Kasumi-1 (cell line): ENCODE data around the gene BCL2.
A peak's percentile ranks its signal among the peaks of the same experiment; 100 is the strongest.
"Not testable (repeated sequence)": the region's sequence is repeated elsewhere in the genome, so short reads cannot be mapped to it uniquely, and the experiment has no call there.

Source experiments
- DNase-seq, 2 experiments: peaks; one replicate each; lab custom pipeline; 2025; lab: John Stamatoyannopoulos, UW

Gene BCL2

DNA sequence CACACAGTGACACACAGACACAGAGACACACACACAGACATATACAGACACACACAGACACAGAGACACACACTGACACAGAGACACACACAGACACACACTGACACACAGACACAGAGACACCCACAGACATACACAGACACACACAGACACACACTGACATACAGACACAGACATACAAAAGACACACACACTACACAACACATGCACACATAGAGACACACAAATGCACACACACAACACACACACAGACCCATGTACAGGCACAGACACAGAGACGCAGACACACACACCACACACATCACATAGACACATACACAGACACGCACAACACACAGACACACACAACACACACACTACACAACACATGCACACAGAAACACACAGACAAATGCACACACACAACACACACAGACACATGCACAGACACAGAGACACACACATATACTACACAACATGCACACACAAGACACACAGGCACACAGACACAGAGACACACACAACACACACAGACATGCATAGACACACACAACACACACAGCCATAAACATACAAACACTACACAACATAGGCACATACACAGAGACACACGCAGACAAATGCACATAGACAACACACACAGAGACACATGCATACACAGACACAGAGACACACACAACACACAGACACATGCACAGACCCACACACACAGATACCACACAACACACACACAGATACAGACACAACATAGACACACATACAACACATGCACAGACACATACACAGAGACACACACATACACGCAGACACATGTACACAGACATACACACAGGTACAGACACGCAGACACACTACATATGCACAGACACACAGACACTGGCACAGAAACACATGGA, 120.5 kb downstream of the BCL2 start:
- no peak for DNase-seq

DNA sequence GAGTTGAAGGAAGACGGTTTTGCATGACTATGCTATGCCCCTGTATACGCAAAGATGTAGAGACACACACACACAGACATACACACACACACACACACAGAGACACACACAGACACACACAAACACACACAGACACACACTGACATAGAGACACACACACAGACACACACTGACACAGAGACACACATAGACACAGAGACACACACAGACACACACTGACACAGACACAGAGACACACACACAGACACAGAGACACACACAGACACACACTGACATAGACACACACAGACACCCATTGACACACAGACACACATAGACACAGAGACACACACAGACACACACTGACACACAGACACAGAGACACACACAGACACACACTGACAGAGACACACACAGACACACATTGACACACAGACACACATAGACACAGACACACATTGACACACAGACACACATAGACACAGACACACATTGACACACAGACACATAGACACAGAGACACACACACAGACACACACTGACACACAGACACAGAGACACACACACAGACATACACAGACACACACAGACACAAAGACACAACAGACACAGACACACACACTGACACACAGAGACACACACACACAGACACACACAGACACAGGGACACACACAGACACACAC, 121.3 kb downstream of the BCL2 start:
- no peak for DNase-seq

DNA sequence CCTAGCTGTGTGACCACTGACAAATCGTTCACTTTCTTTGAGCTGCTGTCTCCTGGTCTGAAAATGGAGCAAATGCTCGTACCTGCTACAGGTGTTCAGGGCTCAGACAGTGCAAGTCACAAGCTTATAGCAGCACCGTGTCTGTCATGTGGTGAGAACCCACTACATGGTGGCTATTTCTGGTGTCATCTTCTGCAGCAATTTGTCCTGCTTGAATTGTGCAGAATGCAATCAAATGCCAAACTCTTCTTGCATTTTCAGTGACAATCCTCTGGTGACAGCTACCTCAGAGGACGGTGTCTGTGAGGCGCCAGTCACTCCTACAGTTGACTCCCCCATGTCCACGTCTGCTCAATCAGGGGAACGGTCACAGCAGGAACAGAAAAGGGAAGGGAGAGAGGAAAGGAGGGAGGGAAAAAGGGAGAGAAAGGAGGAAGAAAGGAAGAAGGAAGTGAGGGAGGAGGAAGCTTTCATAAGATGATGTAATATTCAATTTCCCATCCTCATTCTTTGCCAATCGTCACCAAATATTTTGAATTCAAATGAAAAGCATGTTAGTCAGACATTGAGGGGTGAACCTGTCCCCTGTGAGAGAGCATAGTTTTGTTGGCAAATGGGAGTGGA, 122.2 kb downstream of the BCL2 start:
- peak in 1 of 2 experiments; percentile 17 for DNase-seq

DNA sequence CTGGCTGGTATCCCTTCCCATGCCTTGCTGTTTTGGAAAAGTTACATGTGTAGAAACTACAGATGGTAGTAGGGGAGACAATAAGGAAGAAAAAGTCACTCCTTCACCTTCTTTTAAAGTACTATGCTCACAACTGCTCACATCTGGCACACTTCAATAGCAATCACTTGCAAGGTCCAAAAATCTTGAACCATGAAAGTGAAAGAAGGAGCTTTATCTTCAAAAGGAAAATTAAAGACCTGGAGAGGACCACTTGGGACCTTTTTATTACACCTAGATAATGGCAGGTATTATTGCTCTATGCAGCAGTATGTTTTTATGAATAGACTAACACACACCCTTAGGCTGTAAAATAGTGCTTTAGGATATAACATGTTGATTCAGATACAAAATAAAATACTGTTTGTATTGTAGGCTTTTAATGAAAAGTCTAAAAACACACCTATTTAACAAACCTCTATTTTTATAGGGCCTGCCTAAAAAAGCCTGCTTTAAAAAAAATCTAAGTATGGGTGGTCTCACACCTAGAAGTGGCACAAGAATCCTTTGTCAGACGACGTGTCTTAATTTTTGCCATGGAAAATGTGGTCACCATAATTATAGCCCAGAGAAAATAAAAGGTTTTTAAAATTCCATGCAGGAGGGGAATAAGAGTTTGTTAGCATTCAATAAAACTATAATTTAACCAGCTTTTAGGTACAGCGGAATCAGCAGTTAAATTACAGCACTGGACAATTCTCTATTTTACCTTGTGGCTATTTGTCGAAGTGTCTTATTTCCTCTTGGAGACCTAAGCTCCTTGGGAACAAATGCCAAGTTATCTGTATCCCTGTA, 124.0 kb downstream of the BCL2 start:
- DNase-seq, result no peak

DNA sequence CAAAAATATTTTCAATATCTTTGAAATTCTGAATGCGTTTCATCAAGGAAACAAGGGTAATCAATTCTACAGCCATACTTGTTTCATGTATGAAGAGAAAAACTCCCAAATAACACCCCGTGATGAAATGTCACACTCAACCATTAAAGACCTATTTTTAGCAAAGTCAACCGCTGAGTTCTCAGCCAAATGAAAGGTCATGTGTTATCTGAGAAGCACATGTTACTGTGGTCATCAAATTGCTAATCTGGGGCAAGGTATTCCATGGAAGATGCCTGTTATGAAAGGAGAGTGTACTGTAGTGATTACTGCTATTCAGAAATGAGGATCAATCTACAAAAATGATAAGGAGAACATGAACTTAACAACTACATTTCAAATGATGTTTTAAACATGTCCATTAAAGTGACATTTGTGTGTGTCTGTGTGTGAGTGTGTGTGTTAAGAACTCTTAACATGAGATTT, 126.7 kb downstream of the BCL2 start:
- DNase-seq, result peak in 1 of 2 experiments; percentile 27

DNA sequence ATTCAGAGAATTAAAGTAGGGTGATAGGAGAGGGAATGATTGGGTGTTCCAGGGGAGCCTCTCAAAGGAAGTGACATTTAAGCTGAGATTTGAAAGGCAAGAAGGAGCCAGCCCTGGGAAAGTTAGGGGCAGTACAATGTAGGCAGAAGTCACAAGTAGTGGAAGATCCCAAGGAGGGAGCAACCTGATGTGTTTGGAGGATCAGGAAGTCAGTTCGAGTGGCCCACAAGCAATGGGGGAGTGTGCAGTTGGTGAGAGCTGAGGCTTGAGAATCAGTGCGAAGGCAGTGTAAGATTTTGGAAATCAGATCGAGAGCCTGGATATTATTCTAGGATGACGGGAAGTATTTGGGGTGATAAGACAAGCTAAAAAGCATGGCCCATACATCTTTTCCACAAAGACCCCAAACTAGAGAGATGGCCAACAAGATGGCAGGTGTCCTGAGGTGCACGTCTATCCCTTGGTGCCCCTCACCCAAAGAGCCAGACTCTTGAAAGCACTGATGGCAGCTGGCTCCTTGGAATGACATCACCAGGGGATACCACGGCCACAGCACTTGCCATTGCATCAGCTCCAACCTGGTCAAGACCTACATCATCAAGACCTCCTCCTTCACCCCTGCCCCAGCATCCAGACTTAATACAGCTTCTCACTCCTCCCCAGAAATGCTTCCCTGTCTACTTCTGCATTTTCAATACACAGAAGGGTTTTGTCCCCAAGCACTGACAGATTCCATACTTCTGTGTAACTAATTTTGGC, 127.3 kb downstream of the BCL2 start:
- peak; percentile 32 to 47 for DNase-seq

DNA sequence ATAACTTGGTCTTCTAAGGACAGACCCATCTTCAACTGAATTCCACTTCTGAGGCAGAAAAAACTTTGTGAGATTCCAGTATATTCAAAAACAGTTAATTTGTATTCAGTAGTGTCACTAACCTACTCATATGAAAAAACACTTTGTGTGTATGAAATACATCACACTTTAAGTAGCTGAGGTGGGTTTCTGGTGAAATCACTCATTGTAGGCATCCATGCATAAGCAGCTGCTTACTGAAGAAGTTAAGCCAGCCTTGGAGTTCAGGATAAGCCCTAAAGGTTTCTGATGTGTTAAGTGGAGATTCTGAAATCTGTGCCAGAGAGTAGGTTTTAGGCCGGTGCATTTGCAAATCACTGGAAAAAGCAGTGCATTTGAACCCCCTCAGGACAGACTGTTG, 128.2 kb downstream of the BCL2 start:
- DNase-seq, result no peak

DNA sequence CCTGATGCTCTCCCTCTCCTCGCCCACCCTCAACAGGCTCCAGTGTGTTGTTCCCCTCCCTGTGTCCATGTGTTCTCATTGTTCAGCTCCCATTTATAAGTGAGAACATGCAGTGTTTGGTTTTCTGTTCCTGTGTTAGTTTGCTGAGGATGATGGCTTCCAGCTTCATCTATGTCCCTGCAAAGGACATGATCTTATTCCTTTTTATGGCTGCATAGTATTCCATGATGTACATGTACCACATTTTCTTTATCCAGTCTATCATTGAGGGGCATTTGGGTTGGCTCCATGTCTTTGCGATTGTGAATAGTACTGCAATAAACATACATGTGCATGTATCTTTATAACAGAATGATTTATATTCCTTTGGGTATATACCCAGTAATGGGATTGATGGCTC, 128.7 kb downstream of the BCL2 start:
- DNase-seq, result not testable (repeated sequence)

DNA sequence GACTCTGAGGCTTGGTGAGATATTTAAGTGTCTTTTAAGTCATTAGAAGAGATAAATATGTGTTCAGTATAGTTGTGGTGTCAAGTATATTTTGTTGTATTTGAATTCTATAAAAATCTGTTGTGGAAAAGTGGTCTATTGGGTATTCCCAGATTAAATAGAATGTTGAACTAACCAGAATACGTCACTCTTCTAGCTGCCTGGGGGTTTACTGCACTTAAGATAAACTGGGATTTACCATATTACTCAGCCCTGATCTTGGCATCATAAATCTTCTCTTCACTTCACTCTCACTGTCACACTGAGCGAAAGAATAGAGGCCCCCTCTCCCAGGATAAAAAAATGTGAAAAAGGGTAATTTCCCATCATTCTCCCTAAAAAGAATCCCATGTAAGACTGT, 129.8 kb downstream of the BCL2 start:
- no peak for DNase-seq

DNA sequence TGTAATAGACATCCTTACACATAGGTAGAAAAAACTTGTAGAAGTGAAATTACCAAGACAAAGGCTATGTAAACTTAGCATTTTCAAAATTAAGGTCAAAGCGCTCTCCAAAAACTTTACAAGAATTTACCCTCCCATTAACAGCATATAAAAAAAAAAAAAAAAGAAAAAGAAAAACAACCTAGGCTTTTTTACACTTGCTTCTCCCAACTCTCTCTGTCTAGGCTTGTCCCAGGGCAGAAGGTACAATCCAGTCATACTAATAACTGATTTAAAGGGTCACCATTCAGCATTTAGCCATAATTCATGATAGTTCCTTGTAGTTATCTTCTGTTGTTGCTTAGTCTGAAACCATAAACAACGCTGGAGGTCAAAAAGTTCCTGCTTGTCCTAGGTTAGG, 130.5 kb downstream of the BCL2 start:
- DNase-seq, result no peak

DNA sequence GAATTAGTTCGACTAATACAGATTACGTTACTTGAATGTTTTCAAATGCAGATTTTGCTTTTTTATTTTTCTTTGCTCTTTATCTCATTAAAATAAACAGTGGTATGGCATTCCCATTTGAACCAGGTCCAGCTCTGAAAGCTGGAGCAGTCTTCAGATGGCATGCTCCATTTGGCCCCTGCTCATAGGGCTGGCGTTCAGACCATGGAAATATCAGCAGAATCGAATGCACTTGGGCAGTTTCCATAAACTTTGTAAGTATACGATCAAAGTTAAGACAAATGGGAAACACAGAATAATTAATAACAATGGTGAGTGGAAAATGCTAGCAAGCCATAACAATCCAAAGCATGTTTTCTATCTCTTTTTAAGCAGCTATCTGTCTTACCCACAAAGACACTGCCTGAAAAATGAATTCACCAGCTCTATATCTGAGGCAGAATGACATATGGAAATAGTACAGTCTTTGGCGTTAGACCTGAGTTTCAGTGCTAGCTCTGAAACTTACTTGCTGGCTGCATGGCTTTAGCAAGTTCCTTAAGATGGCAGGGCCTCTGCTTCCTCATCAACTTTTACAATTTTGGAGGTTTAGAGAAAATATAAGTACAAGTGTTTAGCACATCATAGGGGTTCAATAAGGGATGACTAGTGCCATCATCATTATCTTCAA, 131.6 kb downstream of the BCL2 start:
- no peak for DNase-seq

DNA sequence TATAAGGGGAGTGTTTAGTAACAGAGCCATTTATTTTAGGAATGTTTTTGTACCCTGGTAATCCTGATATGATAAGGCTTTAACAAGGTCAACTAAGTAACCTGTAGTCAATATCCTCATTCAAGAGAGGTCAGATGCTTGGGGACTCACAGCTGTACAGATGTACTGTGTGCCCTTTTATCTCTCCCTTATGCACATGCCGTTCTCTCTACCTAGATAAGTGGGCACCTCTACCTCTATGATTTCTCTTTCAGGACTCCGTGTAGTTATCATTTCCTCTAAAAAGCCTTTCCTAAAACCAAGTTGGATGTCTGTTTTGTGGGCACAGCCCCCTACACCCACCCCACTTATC, 132.4 kb downstream of the BCL2 start:
- no peak for DNase-seq

DNA sequence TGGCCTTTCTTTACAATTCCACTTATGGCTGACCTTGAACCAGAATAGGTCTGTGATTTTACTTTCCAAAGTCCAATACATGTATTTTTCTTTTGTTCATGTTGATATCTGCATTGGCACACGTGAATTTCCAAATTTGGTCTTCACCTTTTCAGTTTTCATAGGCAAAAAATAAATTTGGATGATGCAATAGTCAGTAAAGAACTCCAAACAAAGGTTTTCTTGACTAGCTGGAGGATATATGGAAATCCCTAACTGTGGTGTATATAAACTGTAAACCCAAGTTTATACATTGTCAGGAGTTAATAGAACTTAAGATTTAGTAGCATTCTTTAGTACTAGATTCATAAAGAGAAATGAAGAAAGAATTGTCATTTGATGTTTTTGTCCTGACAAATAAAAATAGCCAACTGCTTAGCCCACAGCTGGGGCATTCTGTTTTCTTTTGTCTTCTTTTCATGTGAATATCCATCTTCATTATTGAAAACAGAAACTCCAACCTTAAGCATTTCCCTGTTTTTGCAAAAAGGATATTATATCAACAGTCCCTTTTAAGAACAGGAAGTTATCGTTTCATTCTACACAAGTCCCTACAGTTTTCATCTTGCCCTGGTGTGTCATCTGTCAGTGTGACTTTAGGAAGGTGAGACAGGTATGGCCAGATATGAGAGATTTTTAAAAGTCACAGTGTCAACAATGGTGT, 132.9 kb downstream of the BCL2 start:
- no peak for DNase-seq

DNA sequence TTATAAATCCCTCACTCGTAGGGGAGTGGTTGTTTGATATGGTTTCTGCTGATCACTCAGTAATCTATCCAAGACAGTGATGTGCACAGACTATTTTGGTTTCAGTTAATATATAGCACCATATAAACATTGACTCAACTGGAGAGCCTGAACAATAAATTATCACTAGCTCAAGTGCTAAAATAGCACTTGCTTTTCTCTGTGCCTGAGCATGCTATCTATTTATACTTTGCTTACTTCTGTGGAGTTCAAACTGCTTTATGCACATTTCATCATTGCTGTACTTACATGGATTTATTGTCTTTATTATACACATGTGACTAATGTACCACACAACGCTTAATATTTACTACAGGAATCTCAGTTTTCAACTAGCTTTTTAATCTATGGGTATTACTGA, 133.6 kb downstream of the BCL2 start:
- no peak for DNase-seq

DNA sequence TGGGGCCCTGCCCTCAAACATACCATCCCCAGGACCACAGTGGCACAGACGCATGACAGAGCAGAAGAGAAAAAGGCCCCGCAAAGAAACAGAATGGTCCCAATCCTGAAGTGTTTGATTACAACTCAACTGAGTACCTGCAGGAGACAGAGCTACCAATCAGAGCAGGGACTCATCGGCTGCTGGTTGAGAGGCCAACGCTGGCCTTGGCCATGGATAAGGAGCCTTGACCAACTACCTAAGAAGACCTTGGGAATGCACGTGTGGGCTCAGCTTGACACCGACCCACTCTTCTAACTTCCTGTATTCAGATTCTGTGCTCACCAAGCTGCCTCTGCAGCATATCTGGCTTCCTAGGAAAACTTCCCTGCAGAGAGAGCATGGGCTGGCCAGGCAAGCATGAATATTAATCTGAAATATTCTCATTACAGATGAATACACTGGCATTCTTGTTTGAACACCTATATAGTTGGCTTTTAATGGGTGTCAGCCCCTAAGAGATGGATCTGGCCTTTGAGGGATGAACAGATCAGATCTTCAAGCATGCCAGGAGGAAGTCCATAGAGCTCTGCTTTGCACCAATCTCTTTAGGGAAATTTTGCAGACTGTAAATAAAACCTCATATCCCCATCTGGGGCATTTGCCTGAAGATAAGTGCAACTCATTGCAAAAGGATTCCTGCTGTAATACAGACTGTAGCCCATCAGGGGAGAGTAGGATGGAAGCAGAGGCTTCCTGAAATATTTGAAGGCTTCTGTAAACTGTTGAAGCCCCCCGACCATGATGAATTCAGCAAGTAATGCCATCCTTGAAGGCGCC, 135.4 kb downstream of the BCL2 start:
- no peak for DNase-seq

DNA sequence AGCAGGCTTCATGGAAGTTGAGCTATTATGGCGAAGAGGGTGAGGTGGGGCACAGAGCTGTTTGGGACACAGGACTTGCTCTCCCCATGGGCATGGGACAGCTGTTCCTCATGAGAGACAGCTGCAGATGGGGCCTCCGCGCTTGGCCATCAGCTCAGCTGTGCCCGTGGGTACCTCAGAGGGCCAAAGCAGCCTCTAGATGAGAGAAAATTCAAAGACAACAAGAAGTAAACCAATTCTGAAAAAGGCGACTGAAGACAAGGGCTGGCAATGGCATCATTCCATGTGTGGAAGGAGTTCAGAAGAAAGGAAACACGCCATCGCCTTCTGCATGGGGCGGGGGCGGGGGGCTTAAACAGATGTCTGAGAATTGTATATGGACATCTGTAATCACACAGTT, 136.2 kb downstream of the BCL2 start:
- DNase-seq, result no peak

DNA sequence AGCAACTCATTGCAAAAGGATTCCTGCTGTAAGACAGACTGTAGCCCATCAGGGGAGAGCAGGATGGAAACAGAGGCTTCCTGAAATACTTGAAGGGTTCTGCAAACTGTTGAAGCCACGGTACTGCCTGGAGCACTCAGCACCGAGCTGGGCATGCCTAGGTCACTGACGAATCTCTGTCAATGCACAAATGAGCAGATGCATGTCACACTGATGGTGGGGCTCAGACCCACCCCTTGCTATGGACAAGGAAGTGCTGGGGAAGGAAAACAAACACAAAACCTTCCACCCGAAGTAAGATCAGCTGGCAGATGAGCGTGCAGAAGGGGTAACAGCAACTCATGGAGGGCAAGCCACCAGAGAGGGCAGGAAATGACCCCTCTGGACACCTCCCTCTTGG, 136.7 kb downstream of the BCL2 start:
- no peak for DNase-seq

DNA sequence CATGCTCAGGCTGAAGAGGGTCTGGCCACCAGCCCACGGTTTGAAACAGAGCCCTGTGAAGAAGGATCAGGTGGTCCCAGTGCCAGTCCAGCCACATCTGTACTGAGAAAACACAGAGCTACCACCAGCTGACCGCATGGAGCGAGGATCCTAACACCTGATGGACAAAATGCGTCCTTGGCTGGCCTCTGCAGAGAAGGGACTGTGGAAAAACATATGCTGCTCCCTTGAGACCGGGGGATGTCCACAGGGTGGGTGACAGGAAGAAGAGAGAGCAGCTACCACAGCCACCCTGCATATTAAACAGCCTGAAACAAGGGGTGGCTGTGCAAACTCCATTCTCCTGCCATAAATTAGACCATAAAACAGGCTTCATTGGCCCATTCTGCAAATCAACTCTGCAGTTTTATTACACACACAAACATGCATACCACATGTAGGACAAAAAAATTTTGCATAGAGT, 137.2 kb downstream of the BCL2 start:
- DNase-seq, result no peak

DNA sequence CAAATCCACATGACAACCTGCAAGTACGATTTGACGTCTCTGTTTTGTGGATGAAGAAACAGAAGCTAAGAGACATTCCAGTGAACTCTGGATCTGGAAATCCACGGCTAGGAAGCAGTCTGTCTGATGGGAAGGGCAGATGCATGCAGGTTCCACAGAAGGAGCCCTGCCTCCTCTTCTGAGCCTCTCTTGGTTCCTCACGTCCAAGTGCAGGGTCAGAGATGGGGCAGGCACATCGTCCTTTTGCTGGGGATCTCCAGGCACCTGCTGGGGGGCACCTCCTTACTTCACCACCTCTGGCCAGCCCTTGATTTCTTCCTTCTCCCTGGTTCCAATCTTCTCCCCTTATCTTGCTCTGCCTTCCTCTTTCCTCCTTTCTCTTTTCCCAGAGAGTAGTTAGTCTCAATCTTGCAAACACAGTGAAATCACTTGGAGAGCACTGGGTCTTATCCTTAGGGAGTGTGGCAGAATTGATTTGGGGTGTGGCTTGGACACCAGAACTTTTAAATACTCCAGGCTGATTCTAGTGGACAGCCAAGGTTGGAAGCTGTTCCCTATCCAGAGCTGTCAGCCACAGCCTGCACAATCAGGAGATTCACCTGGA, 137.8 kb downstream of the BCL2 start:
- no peak for DNase-seq
